ENCODE results near the gene LMX1B.

- no peak for TF ChIP-seq CTCF (IDR thresholded peaks at IDR 0.05)
- TF ChIP-seq CDX4 (CRISPR knock-in tag; IDR thresholded peaks at IDR 0.05; ENCODE audit: borderline replicate concordance) = no peak
- no peak for TF ChIP-seq ESRRA (CRISPR knock-in tag; IDR thresholded peaks at IDR 0.05; ENCODE audit: borderline replicate concordance)
- TF ChIP-seq, protein P1, sequence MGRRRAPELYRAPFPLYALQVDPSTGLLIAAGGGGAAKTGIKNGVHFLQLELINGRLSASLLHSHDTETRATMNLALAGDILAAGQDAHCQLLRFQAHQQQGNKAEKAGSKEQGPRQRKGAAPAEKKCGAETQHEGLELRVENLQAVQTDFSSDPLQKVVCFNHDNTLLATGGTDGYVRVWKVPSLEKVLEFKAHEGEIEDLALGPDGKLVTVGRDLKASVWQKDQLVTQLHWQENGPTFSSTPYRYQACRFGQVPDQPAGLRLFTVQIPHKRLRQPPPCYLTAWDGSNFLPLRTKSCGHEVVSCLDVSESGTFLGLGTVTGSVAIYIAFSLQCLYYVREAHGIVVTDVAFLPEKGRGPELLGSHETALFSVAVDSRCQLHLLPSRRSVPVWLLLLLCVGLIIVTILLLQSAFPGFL (CRISPR knock-in tag; IDR thresholded peaks at IDR 0.05; ENCODE audit: borderline replicate concordance) = no peak
- no peak for TF ChIP-seq ZSCAN18 (CRISPR knock-in tag; IDR thresholded peaks at IDR 0.05)
- TF ChIP-seq, protein P2, sequence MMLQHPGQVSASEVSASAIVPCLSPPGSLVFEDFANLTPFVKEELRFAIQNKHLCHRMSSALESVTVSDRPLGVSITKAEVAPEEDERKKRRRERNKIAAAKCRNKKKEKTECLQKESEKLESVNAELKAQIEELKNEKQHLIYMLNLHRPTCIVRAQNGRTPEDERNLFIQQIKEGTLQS (CRISPR knock-in tag; conservative IDR thresholded peaks at IDR 0.05) = no peak
- no peak for TF ChIP-seq FOXJ3 (CRISPR knock-in tag; IDR thresholded peaks at IDR 0.05; ENCODE audit: borderline replicate concordance)
- no peak for TF ChIP-seq CREM (CRISPR knock-in tag; IDR thresholded peaks at IDR 0.05)
- TF ChIP-seq MAX (CRISPR knock-in tag; IDR thresholded peaks at IDR 0.05) = no peak
- TF ChIP-seq SMAD3 (CRISPR knock-in tag; IDR thresholded peaks at IDR 0.05; ENCODE audit: borderline replicate concordance) = no peak
- TF ChIP-seq KAT7 (CRISPR knock-in tag; IDR thresholded peaks at IDR 0.05; ENCODE audit: borderline replicate concordance) = no peak
- TF ChIP-seq SP1 (CRISPR knock-in tag; conservative IDR thresholded peaks at IDR 0.05) = no peak
- TF ChIP-seq ZBTB21 (CRISPR knock-in tag; IDR thresholded peaks at IDR 0.05; ENCODE audit: borderline replicate concordance) = no peak
- no peak for TF ChIP-seq ELF4 (CRISPR knock-in tag; IDR thresholded peaks at IDR 0.05; ENCODE audit: low read depth)
Measured at GRCh38 chr9:126583144-126583760, 30.5 kb upstream of the LMX1B start.

All from WTC11 (cell line).